C4-2B (cell line): Measurements from ENCODE around the gene ANKRD53.

ENCODE experiments used
- CTCF ChIP-seq: fragments of 450-650 bp; conservative IDR thresholded peaks from 2 replicates; pipeline ENCODE4 v1.5.1; 2017; ENCODE audit warnings: mild to moderate bottlenecking
- ZFX ChIP-seq: fragments of 450-650 bp; IDR thresholded peaks from 2 replicates; pipeline ENCODE4 v1.6.1; 2017

- peak; percentile 87 for TF ChIP-seq CTCF
- TF ChIP-seq ZFX, result no peak
Measured at GRCh38 chr2:71000780-71001591, 22.6 kb downstream of the ANKRD53 start.
